Sigmoid colon (tissue), 4 donors: ENCODE data around the gene PGBD5.

ENCODE experiments used
- POLR2AphosphoS5 ChIP-seq, 4 donors: sonication (generic); formaldehyde crosslinking; IDR thresholded peaks; one replicate each; pipeline ENCODE4 v1.6.1; 2017; ENCODE audit warnings: antibody characterized with exemption in 4 of 4
- TF ChIP-seq, protein P1 (sequence below), 4 experiments: fragments of 450-650 bp in 3 of 4; fragments of 200-600 bp in 1 of 4; IDR thresholded peaks; one replicate each; pipeline ENCODE4 v1.5.1; 2016 to 2019; ENCODE audit warnings: antibody characterized with exemption in 4 of 4, mild to moderate bottlenecking in 3 of 4, moderate library complexity in 2 of 4

DNA sequence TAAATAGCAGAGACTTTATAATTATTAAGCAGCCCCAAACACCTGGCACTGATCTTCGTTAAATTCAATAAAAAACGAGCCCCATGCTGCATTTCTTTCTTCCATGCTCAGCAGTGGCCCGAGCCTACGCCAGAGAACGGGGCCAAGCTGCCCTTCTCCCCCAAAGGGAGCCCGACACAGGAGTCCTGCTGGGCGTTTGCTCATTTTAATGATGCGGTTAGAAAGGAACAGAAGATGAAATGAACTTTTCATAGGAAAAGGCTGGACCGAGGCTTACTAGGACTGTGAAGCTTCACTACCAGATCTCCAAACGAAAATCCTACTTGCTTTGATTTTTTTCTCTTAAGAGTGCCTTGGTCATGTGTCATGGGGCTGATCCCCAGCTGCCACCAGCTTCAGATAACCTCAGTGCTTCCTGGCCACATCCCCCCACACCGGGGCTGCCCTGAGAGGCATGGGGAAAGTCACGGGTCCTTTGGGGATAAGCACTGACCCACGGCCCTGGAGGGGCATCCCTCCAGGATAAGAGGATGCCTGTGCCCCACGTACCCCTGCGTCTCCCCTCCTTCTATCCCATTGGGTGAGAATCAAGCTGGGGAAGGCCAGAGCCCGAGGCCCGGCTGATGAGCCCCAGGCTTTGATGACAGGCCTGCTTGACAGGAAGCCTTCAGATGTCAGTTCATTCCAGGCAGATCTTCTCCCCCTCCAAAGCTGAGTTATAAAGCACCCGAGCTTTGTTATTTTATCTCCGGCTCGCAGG is 34.2 kb downstream of the PGBD5 start:
- TF ChIP-seq, protein P1, sequence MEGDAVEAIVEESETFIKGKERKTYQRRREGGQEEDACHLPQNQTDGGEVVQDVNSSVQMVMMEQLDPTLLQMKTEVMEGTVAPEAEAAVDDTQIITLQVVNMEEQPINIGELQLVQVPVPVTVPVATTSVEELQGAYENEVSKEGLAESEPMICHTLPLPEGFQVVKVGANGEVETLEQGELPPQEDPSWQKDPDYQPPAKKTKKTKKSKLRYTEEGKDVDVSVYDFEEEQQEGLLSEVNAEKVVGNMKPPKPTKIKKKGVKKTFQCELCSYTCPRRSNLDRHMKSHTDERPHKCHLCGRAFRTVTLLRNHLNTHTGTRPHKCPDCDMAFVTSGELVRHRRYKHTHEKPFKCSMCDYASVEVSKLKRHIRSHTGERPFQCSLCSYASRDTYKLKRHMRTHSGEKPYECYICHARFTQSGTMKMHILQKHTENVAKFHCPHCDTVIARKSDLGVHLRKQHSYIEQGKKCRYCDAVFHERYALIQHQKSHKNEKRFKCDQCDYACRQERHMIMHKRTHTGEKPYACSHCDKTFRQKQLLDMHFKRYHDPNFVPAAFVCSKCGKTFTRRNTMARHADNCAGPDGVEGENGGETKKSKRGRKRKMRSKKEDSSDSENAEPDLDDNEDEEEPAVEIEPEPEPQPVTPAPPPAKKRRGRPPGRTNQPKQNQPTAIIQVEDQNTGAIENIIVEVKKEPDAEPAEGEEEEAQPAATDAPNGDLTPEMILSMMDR (IDR thresholded peaks at IDR 0.05), result no peak
- TF ChIP-seq POLR2AphosphoS5 (IDR thresholded peaks at IDR 0.05), result no peak
